CD4-positive, alpha-beta T cell treated with Interleukin-4 for 4 hours (primary cell): Measurements from ENCODE around the gene CDS1.
"Not testable (repeated sequence)": the region's sequence is repeated elsewhere in the genome, so short reads cannot be mapped to it uniquely, and the experiment has no call there.

Experiments
- DNase-seq: peaks from one replicate; pipeline ENCODE4 v3.0.0-alpha.2; 2020

CDS1 gene

DNA sequence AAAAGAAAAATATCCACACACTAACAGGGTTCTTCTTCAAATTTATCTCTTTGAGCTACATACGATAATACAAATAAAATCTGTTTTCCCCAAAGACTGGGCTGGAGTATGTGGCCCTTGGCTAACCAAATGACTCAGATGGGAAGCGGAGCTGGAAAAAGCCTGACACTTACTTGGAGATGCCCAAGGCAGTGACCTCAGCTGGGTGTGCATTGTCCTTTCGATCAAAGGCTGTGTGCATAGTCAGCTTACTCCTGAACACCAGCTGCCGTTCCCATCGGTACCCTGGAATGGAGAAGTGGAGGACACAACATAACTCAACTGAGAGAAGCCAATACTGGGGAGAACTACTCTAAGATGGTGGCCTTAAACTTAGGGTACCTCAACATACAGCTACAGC, 95.1 kb downstream of the CDS1 start:
- DNase-seq: no peak

DNA sequence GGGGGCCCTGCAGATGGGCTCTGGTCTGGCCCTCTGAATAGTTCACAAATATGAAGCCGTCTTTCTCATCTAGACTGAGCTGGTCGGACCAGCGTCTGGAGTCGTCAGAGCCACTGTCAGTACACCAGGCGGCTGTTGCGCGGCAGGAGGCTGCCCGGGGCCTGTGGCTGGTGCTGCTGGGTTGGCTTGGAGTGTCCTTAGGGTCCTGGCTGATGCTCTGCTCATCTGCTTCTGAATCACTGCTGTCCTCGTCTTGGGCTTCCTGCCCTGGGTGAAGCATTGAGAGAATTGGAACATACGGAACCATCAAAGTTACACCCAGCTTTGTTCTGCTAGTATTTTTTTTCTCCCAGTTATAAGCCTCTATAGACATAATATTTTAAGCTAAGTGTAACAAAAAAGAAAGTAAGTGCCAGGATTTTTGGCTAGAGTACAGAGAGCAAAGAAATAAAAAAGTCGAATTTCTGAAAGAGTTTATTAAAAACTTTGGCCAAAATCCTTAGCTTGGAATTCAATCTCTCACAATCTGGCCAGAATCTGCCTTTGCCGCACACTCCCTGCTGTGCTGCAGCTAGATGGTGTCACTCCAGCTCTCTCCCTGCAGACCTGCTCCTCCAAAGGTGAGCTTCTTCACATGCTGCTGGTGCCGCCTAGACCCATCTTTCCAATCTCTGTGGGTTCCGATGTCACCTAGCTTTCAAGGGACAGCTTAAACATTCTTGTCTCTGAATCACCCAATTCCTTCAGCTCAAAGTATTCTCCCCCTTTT, 96.2 kb downstream of the CDS1 start:
- DNase-seq: no peak

GRCh38 chr4:84680956-84681355, 98.0 kb downstream of the CDS1 start:
- DNase-seq: no peak

GRCh38 chr4:84681486-84682274, 98.8 kb downstream of the CDS1 start:
- DNase-seq: no peak

GRCh38 chr4:84682661-84683060, 99.7 kb downstream of the CDS1 start:
- not testable (repeated sequence) for DNase-seq

DNA sequence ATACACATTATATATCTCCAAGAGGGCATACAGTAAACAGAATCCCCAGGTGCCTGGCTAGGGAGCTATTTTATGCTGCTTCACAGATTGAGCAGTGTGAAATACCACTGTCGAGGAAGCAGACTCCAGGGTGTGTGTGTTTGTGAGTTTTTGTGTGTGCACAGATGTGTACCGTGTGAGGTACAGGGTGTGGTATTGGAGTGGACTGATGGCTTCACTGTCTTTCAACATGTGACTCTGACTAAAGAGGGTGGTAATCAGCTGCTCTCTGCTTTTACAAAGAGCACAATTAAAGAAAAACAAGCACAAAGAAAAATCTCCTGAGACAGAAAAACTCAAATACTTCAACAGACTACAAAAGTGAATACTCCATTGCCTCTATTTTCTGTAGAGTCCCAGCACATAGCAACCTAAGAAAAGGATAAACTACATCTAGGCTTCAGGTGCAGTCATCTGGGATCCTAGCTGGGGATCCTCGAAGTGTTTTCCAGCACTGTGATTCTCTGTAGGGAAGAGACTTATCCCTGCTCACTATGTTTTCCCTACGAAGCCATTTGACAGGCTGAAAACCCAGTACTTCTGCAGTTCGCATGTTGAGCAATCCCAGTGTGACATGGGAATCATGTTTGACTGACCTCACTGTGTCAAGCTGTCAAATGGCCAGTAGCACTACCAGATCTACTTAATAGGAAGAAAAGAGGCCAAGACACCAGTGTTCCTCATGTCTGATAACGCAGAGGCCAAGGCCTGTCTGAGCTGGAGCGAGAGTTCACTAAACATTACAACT, 100.3 kb downstream of the CDS1 start:
- DNase-seq: no peak

GRCh38 chr4:84684361-84684760, 101.4 kb downstream of the CDS1 start:
- no peak for DNase-seq

DNA sequence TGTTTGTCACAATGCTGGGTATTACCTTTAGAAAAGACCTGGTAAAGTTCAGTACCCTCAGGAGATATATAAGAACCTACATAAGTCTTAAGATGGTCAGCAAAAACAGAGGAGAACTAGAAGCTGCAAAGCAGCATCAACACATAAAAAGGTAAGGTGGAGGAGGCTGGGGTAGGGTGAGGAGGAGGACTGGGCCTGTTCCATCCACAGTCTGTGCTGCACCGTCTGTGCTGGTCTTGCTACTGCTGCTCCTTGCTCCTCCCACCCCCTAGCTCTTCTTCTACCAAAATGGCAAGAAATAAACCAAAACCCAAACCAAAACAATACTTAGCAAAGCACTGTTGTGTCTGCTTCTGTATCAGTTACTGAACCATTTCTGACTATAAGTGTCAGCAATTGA, 102.2 kb downstream of the CDS1 start:
- no peak for DNase-seq

- no peak for DNase-seq
Observed at GRCh38 chr4:84688605-84689004, 105.7 kb downstream of the CDS1 start.

DNA sequence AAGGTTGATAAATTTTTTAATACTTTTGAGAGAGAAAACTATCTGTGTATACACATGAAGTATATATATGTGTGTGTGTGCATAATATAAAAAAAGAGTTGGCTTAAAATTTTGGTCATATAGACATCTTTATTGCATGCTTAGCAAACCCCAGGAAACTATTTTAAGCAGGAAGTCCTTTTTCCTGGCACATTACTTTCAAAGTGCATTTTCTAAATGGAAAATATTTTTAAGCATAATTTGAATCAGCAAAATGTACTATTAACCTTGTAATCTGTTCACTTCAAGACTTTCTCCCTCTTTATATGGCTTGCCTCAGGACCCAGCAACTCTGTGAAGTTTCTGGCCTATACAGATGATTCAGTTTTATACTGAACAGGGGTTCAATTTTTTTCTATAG, 106.3 kb downstream of the CDS1 start:
- no peak for DNase-seq

GRCh38 chr4:84690481-84690880, 107.6 kb downstream of the CDS1 start:
- no peak for DNase-seq

- peak; percentile 6 for DNase-seq
Observed at GRCh38 chr4:84691170-84691691, 108.3 kb downstream of the CDS1 start.

- DNase-seq: no peak
Observed at GRCh38 chr4:84691800-84692199, 108.9 kb downstream of the CDS1 start.

DNA sequence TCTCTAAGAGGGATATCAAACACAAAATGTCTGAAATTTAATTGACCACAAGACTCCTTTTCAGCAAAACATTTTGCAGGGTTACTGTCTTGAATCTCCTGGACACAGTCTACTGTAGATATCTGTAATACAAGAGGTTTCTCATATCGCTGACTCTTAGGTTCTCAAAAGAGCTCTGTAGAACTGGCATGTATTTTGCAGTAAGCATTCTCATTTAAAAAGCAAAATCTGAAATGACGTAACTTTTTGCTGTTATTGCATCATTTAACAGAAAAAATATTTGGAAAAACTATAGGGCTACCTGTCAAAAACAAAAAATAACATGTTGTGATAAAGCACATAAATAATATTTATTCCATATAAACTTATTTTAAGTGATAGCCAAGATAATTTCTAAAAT, 114.2 kb downstream of the CDS1 start:
- no peak for DNase-seq

- DNase-seq: no peak
Observed at GRCh38 chr4:84697615-84698201, 114.8 kb downstream of the CDS1 start.

DNA sequence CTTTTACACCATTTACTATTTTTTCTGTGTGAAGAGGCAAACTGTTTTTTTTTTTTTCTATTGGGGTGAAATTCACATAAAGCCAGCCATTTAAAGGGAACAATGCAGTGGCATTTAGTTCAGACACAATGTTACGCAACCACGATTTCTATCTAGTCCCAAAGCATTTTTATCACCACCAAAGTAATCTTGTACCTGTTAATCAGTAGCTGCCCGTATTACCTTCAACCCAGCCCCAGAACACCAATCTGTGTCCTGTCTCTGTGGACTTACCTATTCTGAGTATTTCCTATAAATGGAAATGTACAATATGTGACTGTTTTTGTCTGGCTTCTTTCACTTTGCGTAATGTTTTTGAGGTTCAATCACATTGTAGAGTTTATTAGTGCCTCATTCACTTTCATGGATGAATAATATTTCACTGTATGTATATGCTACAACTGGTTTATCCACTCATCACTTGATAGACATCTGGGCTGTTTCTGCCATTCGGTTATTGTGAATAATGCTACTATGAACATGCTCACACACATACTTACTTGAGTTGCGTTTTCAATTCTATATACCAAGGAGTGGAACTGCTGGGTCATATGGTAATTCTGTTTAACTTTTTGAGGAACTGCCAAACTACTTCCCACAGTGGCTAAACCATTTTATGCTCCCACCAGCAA, 116.2 kb downstream of the CDS1 start:
- no peak for DNase-seq
